Heart left ventricle (tissue), 13 donors: ENCODE results near the gene DVL1.

Experiments
- POLR2A ChIP-seq, 2 donors: fragments of 450-650 bp; IDR thresholded peaks; one replicate each; pipeline ENCODE4 v1.6.1; 2017; ENCODE audit warnings: antibody characterized with exemption in 2 of 2, mild to moderate bottlenecking in 2 of 2, moderate library complexity in 2 of 2
- TF ChIP-seq, protein P1 (sequence below), 12 donors: fragments of 200-600 bp; sonication (generic) in 4 of 12; IDR thresholded peaks; one replicate each; pipeline versions ENCODE4 v1.5.0 to v1.8.0; 2018 to 2022; ENCODE audit warnings: antibody characterized with exemption in 12 of 12, mild to moderate bottlenecking in 5 of 12
- donor health status: ischemic (EF 13 %, LVEDD 7.1; RV severe dilation, severe dysfunction).
- donor health status: DM: no; HTN: yes; CAD: no.
- donor health status: DM: no; HTN: no; CAD: no.
- donor health status: ischemic (EF 25% LVEDD 6.9; RV normal size, moderate dysfunction).
- donor health status: ischemic (EF 25% LVEDD 5.7; RV mildly dilated, moderate dysfunction).
- donor health status: ischemic (EF 35%, LVEDD 5.7; RV mildly dilated, moderate dysfunction).
- donor health status: nonischemic (EF 11% LVEDD 7.7; RV severe dilation, severe dysfunction).
- donor health status: DM: yes; HTN: yes; CAD: no.
- donor health status: PGD.
- donor health status: ischemic (EF 29% LVEDD 5.4; RV normal size, mild dysfunction).
- donor health status: nonischemic (EF 23%, LVEDD 6.1; RV moderate dilation, normal function).

DNA sequence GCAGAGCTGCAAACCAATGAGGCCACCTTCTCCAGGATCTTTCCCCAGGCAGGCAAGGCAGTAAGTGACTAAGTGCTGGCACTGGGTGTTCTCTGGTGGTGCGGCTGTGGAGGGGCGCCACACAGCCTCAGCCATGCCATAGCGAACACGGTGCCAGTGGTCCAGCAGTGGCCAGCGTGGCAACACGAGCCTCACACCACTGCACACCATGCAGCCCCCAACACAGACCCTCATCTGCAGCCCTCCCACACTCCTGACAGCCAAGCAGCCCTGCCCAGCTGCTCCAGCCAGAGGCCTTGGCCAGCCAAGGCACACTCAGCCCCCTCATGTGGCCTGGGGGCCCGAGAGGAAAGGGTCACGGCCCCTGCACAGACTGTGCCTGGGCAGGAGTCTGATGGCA, 27.7 kb downstream of the DVL1 start:
- no peak for TF ChIP-seq POLR2A (IDR thresholded peaks at IDR 0.05)
- TF ChIP-seq, protein P1, sequence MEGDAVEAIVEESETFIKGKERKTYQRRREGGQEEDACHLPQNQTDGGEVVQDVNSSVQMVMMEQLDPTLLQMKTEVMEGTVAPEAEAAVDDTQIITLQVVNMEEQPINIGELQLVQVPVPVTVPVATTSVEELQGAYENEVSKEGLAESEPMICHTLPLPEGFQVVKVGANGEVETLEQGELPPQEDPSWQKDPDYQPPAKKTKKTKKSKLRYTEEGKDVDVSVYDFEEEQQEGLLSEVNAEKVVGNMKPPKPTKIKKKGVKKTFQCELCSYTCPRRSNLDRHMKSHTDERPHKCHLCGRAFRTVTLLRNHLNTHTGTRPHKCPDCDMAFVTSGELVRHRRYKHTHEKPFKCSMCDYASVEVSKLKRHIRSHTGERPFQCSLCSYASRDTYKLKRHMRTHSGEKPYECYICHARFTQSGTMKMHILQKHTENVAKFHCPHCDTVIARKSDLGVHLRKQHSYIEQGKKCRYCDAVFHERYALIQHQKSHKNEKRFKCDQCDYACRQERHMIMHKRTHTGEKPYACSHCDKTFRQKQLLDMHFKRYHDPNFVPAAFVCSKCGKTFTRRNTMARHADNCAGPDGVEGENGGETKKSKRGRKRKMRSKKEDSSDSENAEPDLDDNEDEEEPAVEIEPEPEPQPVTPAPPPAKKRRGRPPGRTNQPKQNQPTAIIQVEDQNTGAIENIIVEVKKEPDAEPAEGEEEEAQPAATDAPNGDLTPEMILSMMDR (IDR thresholded peaks at IDR 0.05), result no peak
